ENCODE data around the gene PLCXD1.
"Not testable (repeated sequence)": the region's sequence is repeated elsewhere in the genome, so short reads cannot be mapped to it uniquely, and the experiment has no call there.

PLCXD1 gene

DNA sequence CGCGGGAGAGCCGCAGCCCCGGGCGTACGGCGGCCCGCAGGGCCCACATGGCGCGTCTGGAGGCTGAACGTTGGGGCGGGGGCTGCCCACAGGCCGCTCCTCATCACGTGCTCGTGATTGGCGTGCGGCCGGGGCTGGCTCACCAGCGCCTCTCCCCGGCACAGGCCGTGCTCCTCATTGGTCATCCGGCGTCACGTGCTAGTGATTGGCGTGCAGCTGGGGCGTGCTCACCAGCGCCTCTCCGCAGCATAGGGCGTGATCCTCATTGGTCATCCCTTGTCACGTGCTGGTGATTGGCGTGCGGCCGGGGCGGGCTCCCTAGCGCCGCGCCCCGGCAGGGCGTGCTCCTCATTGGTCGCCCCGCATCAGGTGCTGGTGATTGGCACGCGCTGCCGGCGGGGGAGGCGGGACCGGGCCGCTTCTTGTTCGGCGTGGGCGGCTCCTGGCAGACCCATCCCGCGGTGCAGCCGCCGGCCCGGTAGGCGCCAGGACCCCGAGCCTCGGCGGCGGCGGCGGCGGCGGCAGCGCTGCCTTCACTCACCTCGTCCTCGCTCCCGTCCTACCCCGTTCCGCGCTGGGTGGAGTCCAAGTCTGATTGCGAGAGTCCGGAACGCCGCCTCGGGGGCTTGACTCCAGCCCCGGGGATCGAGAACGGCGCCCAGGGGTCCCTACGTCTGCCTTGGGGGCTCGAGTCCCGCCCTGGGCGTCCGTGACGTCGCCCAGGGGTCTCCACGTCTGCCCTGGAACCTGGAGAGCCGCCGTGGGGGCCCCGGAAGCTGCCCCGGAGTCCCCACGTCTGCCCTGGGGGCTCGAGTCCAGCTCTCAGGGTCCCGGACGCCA is 37.8 kb downstream of the PLCXD1 start, which contains the start of gene GTPBP6:
GTPBP6 (minus strand) TSS at position 58 of the 840 bp plus-strand sequence; CDS start at position 49, 9 bp downstream.
- no peak for DNase-seq

GRCh38 chrX:319579-320125 is 38.5 kb downstream of the PLCXD1 start:
- DNase-seq = no peak

- no peak for DNase-seq
Measured at GRCh38 chrX:320126-320783, 39.1 kb downstream of the PLCXD1 start.

- DNase-seq = no peak
Measured at GRCh38 chrX:323721-324628, 42.8 kb downstream of the PLCXD1 start.

DNA sequence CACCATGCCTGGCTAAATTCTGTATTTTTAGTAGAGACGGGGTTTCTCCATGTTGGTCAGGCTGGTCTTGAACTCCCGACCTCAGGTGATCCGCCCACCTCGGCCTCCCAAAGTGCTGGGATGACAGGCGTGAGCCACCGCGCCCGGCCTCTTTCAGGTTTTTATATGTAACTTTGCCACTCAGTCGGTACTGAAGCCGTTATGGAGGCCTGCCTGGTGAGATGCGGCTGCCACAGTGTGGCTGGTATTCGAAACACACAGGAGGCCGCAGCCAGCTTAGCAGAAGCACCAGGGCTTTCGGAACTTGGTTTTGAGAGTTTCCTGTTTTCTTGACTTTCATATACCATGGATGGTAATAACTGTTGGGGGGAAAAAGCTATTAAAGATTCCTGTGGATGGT is 43.5 kb downstream of the PLCXD1 start:
- not testable (repeated sequence) for DNase-seq

GRCh38 chrX:327660-328126 is 46.5 kb downstream of the PLCXD1 start:
- no peak for DNase-seq

GRCh38 chrX:329291-329910 is 48.2 kb downstream of the PLCXD1 start:
- no peak for DNase-seq

GRCh38 chrX:330141-330725 is 49.1 kb downstream of the PLCXD1 start:
- not testable (repeated sequence) for DNase-seq

- DNase-seq = no peak
Measured at GRCh38 chrX:330726-331150, 49.6 kb downstream of the PLCXD1 start.

DNA sequence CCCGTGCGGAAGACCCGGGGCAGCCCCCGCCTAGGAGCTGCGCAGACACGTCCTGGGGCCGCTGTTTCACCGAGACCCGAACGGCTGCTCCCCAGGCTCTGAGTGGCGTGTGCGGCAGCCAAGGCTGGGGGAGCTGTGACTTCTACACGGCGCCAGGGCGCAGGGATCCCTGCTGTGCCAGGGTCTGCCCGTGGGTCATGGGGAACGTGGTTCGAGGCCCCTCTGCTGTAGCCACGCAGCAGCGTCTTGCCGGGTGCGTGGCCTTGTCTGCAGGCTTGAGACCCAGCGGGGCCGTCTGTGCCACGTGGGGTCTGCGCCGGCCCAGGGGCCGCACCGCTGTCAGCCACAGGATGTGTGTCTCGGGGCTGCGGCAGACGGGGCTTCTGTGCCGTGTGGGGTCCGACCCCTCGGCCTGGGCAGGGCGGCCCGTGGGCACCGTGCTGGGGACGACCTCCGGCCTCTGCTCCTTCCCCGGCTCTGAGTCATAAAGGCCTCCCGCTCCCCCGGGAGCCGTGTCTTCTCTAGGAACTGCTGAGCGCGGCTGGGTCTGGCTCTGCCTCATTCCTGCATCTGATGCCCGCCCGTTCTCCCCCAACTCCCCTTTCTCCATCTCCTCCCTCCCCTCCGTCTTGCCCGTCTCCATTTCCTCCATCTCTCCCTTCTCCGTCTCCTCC is 50.1 kb downstream of the PLCXD1 start:
- no peak for DNase-seq

- no peak for DNase-seq
Measured at GRCh38 chrX:331825-332495, 50.8 kb downstream of the PLCXD1 start.

DNA sequence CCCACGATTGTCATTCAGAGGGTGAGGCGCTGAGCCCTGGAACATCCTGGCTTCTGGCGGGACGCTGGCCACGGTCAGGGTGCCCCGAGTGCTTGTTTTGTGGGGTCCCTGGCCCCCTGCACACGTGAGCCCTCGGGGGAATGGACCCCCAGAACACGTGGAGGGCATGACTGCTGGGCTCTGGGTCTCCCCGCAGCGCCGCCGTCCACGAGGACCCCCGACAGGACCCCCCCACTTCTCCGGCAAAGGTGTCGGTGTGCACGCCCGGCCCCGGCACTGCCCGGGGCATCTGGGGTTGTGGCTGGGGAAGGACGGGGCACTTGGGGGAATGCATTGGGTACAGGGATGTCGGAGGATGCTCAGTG is 51.3 kb downstream of the PLCXD1 start:
- DNase-seq = no peak

DNA sequence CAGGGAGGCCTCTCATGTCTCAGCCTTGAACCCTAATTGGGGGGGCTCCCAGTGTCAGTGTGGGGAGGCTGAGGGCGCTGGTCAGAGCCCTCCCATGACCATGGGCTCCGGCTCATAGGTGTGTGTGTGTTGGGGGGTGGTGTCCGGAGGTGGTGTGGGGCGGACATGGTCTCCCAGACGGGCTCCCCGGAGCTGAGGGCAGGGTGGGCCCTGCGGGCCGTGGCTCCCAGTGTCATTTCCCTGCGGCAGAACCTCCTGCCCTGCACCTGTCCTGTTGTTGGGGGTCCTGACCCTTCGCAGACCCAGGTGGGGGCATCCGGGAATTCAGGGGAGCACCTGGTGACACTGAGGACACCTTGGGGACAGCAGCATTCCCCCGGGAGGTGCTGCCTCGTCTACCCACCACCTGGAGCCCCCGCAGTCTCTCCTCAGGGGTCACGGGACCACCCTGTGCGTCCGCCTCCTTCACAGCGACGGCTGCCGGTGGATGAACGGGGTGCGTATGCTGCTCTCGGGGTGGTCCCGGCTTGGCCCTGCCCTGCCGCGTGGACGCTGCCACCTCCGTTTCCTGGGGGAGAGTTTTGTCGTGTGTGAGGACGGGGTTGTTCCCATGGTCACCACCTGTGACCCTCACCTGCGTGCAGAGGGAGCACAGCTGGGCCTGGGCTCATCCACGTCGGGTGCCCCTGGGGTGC is 51.9 kb downstream of the PLCXD1 start:
- DNase-seq = no peak

DNA sequence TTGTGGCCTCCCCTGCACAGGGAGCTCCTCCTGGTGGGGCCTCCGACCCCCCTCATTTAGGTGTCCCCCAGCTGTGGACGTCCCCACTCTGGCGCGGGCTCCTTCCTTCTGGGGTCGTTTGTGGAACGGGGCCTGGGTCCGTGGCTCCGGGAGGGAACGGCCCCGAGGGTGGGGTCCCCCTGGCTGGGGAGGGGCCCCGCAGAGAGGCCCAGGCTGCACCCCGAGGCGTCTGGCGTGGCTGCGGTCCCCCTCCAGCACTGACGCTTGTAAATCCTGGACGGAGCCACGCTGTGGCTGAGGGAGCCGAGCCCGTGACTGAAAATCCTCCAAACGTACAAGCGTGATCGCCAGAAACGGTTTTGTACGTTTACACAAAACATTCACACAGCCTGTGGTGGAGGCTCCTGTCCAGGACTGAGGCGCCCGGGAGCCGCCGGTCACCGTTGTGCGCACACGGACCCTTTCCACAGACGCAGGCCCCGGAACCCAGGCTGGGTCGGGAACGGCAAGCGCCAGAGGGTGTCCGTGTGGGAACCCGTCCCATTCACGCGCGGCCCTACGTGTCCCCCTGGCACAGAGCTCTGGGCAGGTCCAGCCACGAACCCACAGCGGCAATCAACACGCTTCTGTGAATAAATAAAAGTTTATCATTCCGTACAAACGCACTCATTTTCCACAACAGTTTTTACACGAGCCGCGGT is 52.6 kb downstream of the PLCXD1 start:
- DNase-seq = no peak

GRCh38 chrX:334331-334891 is 53.2 kb downstream of the PLCXD1 start:
- no peak for DNase-seq

GRCh38 chrX:334971-335757 is 54.0 kb downstream of the PLCXD1 start:
- DNase-seq = no peak

- no peak for DNase-seq
Measured at GRCh38 chrX:335758-336155, 54.6 kb downstream of the PLCXD1 start.

GRCh38 chrX:336227-336626 is 55.0 kb downstream of the PLCXD1 start:
- DNase-seq = no peak
